Testis (tissue), 3 donors: ENCODE data around the gene HOXB8. TPM values are rescaled to one million over a fixed set of nuclear protein-coding genes. Genes with fewer than 3 reads are reported as not detected.

Experiments used
- DNase-seq: peaks from one replicate; pipeline ENCODE4 v3.0.0-alpha.2; 2019
- H3K27ac ChIP-seq, 2 donors: fragments of 200-600 bp; sonication (generic); one replicate each; pipeline ENCODE4 v1.5.1; 2019
- H3K27me3 ChIP-seq: fragments of 200-600 bp; sonication (generic); one replicate; pipeline ENCODE4 v1.5.1; 2019
- H3K36me3 ChIP-seq: fragments of 200-600 bp; sonication (generic); one replicate; pipeline ENCODE4 v1.5.1; 2017; ENCODE audit warnings: low read depth; ENCODE audit errors: missing control alignments
- H3K4me1 ChIP-seq: fragments of 200-600 bp; sonication (generic); one replicate; pipeline ENCODE4 v1.5.1; 2019
- H3K4me3 ChIP-seq, 2 donors: fragments of 200-600 bp; sonication (generic); one replicate each; pipeline ENCODE4 v1.5.1; 2017 to 2019
- H3K9me3 ChIP-seq: fragments of 200-600 bp; sonication (generic); one replicate; pipeline ENCODE4 v1.5.1; 2017
- CTCF ChIP-seq, 3 experiments: fragments of 450-650 bp in 2 of 3; fragments of 200-600 bp in 1 of 3; sonication (generic) in 1 of 3; IDR thresholded peaks; one replicate each; pipeline ENCODE4 v1.5.1; 2016 to 2019; ENCODE audit warnings: antibody characterized with exemption in 3 of 3, mild to moderate bottlenecking in 2 of 3, moderate library complexity in 1 of 3
- POLR2A ChIP-seq: fragments of 450-650 bp; IDR thresholded peaks from one replicate; pipeline ENCODE4 v1.6.1; 2017; ENCODE audit warnings: antibody characterized with exemption, mild to moderate bottlenecking, moderate library complexity
- WGBS, 2 donors: methylation state at CpG; one replicate each; pipeline ENCODE4 v1.1.5; 2018; 5-methylcytosine and 5-hydroxymethylcytosine counted together
- intact Hi-C: fragments of 100-400 bp; cut with DNase I; formaldehyde crosslinking; loops from one replicate; pipeline ENCODE4 v1.15.1; 2023; ENCODE audit warnings: low total_unique reads
- polyA plus RNA-seq: library from polyadenylated mRNA; stranded (reverse); fragments of 350-450 nt; fragmentation: Illumina TruSeq; extraction: RNeasy Lipid Tissue Mini Kit (QIAGEN cat#74804); gene quantifications from one replicate; pipeline ENCODE4 v1.2.3, GENCODE V29; 2014; ENCODE audit warnings: low read depth, low replicate concordance; ENCODE audit not compliant: insufficient read depth
- total RNA-seq, 2 donors: library from RNA; depleted of rRNA; stranded (reverse); fragments of >200 nt; gene quantifications; one replicate each; pipeline ENCODE4 v1.2.3, GENCODE V29; 2016

Gene HOXB8
- total and polyA plus RNA-seq, 3 donors from 2014 or later: 1.2 to 2.7 (median 2.0) TPM

DNA sequence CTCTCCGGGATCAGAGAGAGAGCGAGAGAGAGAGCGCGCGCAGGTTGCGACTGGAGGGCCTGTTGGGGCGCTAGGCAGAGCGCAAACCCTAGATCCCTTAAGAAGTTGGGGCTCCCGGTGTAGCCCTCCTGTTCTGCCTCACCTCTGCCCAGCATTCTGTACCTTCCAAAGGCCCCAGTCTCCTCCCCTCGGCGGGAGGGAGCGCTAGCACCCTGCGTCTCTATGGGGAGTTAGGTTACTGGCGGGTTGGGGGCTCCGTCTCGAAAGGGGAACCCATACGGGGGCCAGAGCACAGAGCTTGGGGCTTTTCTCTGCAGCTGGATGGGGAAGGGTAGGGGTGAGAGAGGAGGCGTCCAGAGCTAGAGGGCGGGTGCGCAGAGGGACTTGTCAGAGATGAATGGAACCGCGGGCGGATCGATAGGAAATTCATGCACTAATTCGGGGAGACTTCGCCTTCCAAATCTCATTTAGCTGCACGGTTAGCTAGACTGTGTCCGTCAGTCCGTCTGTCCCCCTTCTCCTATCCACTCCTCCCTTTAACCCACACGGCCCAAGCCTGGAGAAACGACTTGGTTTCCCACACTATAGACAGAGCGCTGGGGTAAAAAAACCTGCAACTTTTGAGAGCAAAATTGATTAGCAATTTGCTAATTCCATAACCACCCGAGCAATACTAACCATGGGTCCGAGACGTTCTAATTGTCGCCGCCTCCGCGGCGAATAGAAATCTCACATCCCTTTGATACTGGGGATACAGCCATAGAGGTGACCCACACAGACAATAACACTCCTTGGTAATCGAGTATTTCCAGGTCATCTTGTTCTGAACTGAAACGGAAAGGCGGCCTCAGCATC, 36.2 kb downstream of the HOXB8 start:
- H3K27me3 ChIP-seq: no peaks in the 10 kb centered on the region
- TF ChIP-seq CTCF (IDR thresholded peaks at IDR 0.05): no peak
- no peak for TF ChIP-seq POLR2A

GRCh38 chr17:48577946-48578615, 37.0 kb downstream of the HOXB8 start, which contains the start of gene HOXB4:
Gene HOXB4 (minus strand): TSS chr17:48578350. CDS start chr17:48578319, 31 bp downstream.
- WGBS, 2 donors: 2 to 4% methylated on average over 25 to 55 of the region's 58 CpGs
- peak; percentile 77 for DNase-seq
- intact Hi-C loops: no loop called here

More for the DNA sequence above, 36.2 kb downstream of the HOXB8 start:
- 9% methylated on average over 33 to 43 of the region's 43 CpGs for WGBS, 2 donors
- peaks cover 6% of the 10 kb centered on the region for H3K4me1 ChIP-seq
- no peaks in the 10 kb centered on the region for H3K9me3 ChIP-seq
- peak overlapping the region; percentile 40 to 43 for H3K4me3 ChIP-seq
- no peak for DNase-seq
- no peak overlapping the region for H3K27ac ChIP-seq
- no peaks in the 10 kb centered on the region for H3K36me3 ChIP-seq
- intact Hi-C loops: no loop called here

DNA sequence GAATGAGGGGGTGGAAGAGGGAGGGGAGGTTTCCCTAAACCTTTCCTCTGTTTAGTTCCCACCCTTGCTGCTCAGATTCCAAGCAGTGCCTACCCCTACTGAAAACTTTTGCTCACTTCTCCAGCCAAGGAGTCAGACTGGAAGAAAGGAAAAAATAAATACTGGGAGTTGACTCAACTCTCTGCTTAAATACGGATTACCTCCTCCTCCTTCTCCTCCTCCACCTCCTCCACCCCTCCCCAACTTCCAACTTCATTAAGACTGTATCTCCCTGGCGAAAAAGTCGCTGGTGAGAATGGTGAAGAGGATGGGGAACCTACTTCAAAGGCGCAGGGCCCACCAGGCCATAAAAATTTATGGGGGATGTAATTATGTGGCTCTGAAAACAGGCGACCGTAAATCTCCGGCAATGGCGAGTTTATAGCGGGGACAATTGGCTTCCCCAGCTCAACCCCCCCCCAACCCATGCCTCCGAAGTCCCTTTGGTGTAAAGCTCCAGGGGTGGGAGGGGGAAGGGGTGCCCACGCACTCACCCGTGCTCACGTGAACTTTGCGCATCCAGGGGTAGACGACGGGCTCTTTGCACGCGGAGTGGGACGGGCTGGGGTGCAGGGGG, 37.7 kb downstream of the HOXB8 start:
- no peak for TF ChIP-seq POLR2A
- no peak for TF ChIP-seq CTCF (IDR thresholded peaks at IDR 0.05)
- Histone ChIP-seq H3K27ac (no peak overlapping the region), H3K4me3 (peak overlapping the region; percentile 40 to 44), H3K9me3 (no peaks in the 10 kb centered on the region), H3K27me3 (no peaks in the 10 kb centered on the region), H3K4me1 (peaks cover 6% of the 10 kb centered on the region), H3K36me3 (no peaks in the 10 kb centered on the region)
- 4% methylated on average over 10 to 19 of the region's 19 CpGs for WGBS, 2 donors
- intact Hi-C loops: no loop called here
- DNase-seq: no peak

More at GRCh38 chr17:48577946-48578615, 37.0 kb downstream of the HOXB8 start, which contains the start of gene HOXB4:
- TF ChIP-seq CTCF (IDR thresholded peaks at IDR 0.05) (no peak), POLR2A (no peak)
- Histone ChIP-seq H3K4me3 (peak within 1 kb of the TSS; percentile 40 to 44), H3K4me1 (peaks cover 6% of the 10 kb centered on the region), H3K36me3 (no peaks in the 10 kb centered on the region), H3K27me3 (no peaks in the 10 kb centered on the region), H3K9me3 (no peaks in the 10 kb centered on the region), H3K27ac (no peak within 1 kb of the TSS)

- Histone ChIP-seq H3K9me3 (no peaks in the 10 kb centered on the region), H3K36me3 (no peaks in the 10 kb centered on the region), H3K27me3 (no peaks in the 10 kb centered on the region), H3K4me3 (peak overlapping the region; percentile 18 to 44), H3K27ac (no peak overlapping the region), H3K4me1 (no peaks in the 10 kb centered on the region)
- intact Hi-C loops: no loop called here
- no peak for DNase-seq
- TF ChIP-seq POLR2A (no peak), CTCF (IDR thresholded peaks at IDR 0.05) (no peak)
- 2 to 4% methylated on average over 24 to 43 of the region's 43 CpGs for whole genome bisulfite sequencing, 2 donors
Observed at GRCh38 chr17:48576479-48577309, 38.4 kb downstream of the HOXB8 start.
